H9 (cell line): Measurements from ENCODE around the gene OR5A2. TPM values are rescaled to one million over a fixed set of nuclear protein-coding genes. Genes with fewer than 3 reads are reported as not detected.

Experiments
- DNase-seq: peaks from one replicate; pipeline ENCODE4 v3.0.0-alpha.2; 2017
- H2AFZ ChIP-seq: one replicate; pipeline ENCODE4 v1.6.1; 2013; ENCODE audit warnings: mild to moderate bottlenecking, low read length, control low read depth, moderate library complexity
- H2AK5ac ChIP-seq: 2 replicates; pipeline ENCODE4 v1.6.1; 2013; ENCODE audit warnings: low read length, control low read depth, mixed read lengths; ENCODE audit not compliant: insufficient read length
- H2BK120ac ChIP-seq: one replicate; pipeline ENCODE4 v1.6.1; 2013; ENCODE audit warnings: low read depth, mild to moderate bottlenecking, low read length, control low read depth, inconsistent platforms; ENCODE audit not compliant: poor library complexity, severe bottlenecking
- H2BK12ac ChIP-seq: 2 replicates; pipeline ENCODE4 v1.6.1; 2013; ENCODE audit warnings: low read length, control low read depth, mixed read lengths, low read depth; ENCODE audit not compliant: insufficient read length
- H2BK15ac ChIP-seq: 2 replicates; pipeline ENCODE4 v1.6.1; 2013; ENCODE audit warnings: low read depth, low read length, control low read depth
- H2BK20ac ChIP-seq: one replicate; pipeline ENCODE4 v1.6.1; 2013; ENCODE audit warnings: low read depth, mild to moderate bottlenecking, low read length, control low read depth, inconsistent platforms; ENCODE audit not compliant: poor library complexity, severe bottlenecking
- H2BK5ac ChIP-seq: 2 replicates; pipeline ENCODE4 v1.6.1; 2013; ENCODE audit warnings: low read length, control low read depth, mixed read lengths; ENCODE audit not compliant: insufficient read length
- H3K14ac ChIP-seq: 2 replicates; pipeline ENCODE4 v1.6.1; 2013; ENCODE audit warnings: low read length, control low read depth; ENCODE audit not compliant: insufficient read depth
- H3K18ac ChIP-seq: 2 replicates; pipeline ENCODE4 v1.6.1; 2013; ENCODE audit warnings: low read depth, mild to moderate bottlenecking, mixed read lengths, low read length, control low read depth; ENCODE audit not compliant: insufficient read length
- H3K23ac ChIP-seq: 2 replicates; pipeline ENCODE4 v1.6.1; 2013; ENCODE audit warnings: low read length, control low read depth, mixed read lengths, low read depth; ENCODE audit not compliant: insufficient read length
- H3K23me2 ChIP-seq: 2 replicates; pipeline ENCODE4 v1.6.1; 2013; ENCODE audit warnings: low read depth, mild to moderate bottlenecking, mixed read lengths, low read length, control low read depth; ENCODE audit not compliant: insufficient read length, poor library complexity, severe bottlenecking
- H3K27ac ChIP-seq: 2 replicates; pipeline ENCODE4 v1.5.1; 2013; ENCODE audit warnings: low read length, control low read depth, mixed read lengths, low read depth; ENCODE audit not compliant: insufficient read length
- H3K27me3 ChIP-seq: 2 replicates; pipeline ENCODE4 v1.6.1; 2013; ENCODE audit warnings: low read length, control low read depth, inconsistent platforms; ENCODE audit not compliant: insufficient read depth
- H3K4ac ChIP-seq: 2 replicates; pipeline ENCODE4 v1.6.1; 2013; ENCODE audit warnings: low read depth, mild to moderate bottlenecking, control low read depth, inconsistent platforms, low read length, moderate library complexity
- H3K4me1 ChIP-seq: 2 replicates; pipeline ENCODE4 v1.6.1; 2013; ENCODE audit warnings: low read length, control low read depth, inconsistent platforms; ENCODE audit not compliant: insufficient read depth
- H3K4me2 ChIP-seq: 2 replicates; pipeline ENCODE4 v1.6.1; 2013; ENCODE audit warnings: low read length, control low read depth, mixed read lengths; ENCODE audit not compliant: insufficient read length, insufficient read depth
- H3K56ac ChIP-seq: 2 replicates; pipeline ENCODE4 v1.6.1; 2013; ENCODE audit warnings: low read depth, mild to moderate bottlenecking, mixed read lengths, low read length, control low read depth; ENCODE audit not compliant: insufficient read length
- H3K79me1 ChIP-seq: 2 replicates; pipeline ENCODE4 v1.6.1; 2013; ENCODE audit warnings: low read depth, mild to moderate bottlenecking, moderate library complexity, low read length, control low read depth, inconsistent platforms; ENCODE audit not compliant: insufficient read depth, poor library complexity, severe bottlenecking
- H3K79me2 ChIP-seq: 2 replicates; pipeline ENCODE4 v1.6.1; 2013; ENCODE audit warnings: low read length, control low read depth, inconsistent platforms; ENCODE audit not compliant: insufficient read depth
- H3K9ac ChIP-seq: 2 replicates; pipeline ENCODE4 v1.6.1; 2013; ENCODE audit warnings: low read length, control low read depth, mixed read lengths; ENCODE audit not compliant: insufficient read length; ENCODE audit errors: extremely low read depth
- H3K9me3 ChIP-seq: one replicate; pipeline ENCODE4 v1.6.1; 2013; ENCODE audit warnings: low read depth, low read length, inconsistent platforms; ENCODE audit not compliant: control insufficient read depth
- H3T11ph ChIP-seq: one replicate; pipeline ENCODE4 v1.6.1; 2013; ENCODE audit warnings: mild to moderate bottlenecking, low read length, control low read depth, inconsistent platforms
- H4K20me1 ChIP-seq: one replicate; pipeline ENCODE4 v1.6.1; 2013; ENCODE audit not compliant: control insufficient read depth, insufficient read length, insufficient read depth
- H4K5ac ChIP-seq: 2 replicates; pipeline ENCODE4 v1.6.1; 2013; ENCODE audit warnings: low read depth, mild to moderate bottlenecking, mixed read lengths, low read length, control low read depth; ENCODE audit not compliant: insufficient read length
- H4K8ac ChIP-seq: replicated peaks from 2 replicates; pipeline ENCODE4 v1.6.1; 2013; ENCODE audit warnings: low read length, control low read depth, mixed read lengths, low read depth; ENCODE audit not compliant: insufficient read length
- H4K91ac ChIP-seq: 2 replicates; pipeline ENCODE4 v1.6.1; 2013; ENCODE audit warnings: low read depth, mild to moderate bottlenecking, moderate library complexity, mixed read lengths, low read length, control low read depth; ENCODE audit not compliant: insufficient read length
- H3K27ac Mint-ChIP-seq, 3 experiments: 2 replicates in 2 of 3; 3 replicates in 1 of 3; pipeline ENCODE4 v1.8.0; 2020 to 2021; ENCODE audit warnings: mixed read lengths in 3 of 3, mild to moderate bottlenecking in 1 of 3, moderate library complexity in 1 of 3
- H3K27me3 Mint-ChIP-seq: 2 replicates; pipeline ENCODE4 v1.8.0; 2021; ENCODE audit warnings: low read depth, mild to moderate bottlenecking, moderate library complexity, mixed read lengths
- H3K36me3 Mint-ChIP-seq, 3 experiments: 2 replicates in 2 of 3; 3 replicates in 1 of 3; pipeline ENCODE4 v1.8.0; 2020 to 2021; ENCODE audit warnings: low read depth in 3 of 3, mixed read lengths in 3 of 3; ENCODE audit not compliant: insufficient read depth in 1 of 3
- H3K4me1 Mint-ChIP-seq, 2 experiments: 2 replicates each; pipeline ENCODE4 v1.8.0; 2020; ENCODE audit warnings: mixed read lengths in 2 of 2
- H3K4me3 Mint-ChIP-seq, 2 experiments: 2 replicates in 1 of 2; 3 replicates in 1 of 2; pipeline ENCODE4 v1.8.0; 2020 to 2021; ENCODE audit warnings: mild to moderate bottlenecking in 2 of 2, mixed read lengths in 2 of 2, moderate library complexity in 1 of 2
- H3K9me3 Mint-ChIP-seq, 2 experiments: 2 replicates in 1 of 2; 3 replicates in 1 of 2; pipeline ENCODE4 v1.8.0; 2020; ENCODE audit warnings: mild to moderate bottlenecking in 2 of 2, mixed read lengths in 2 of 2, moderate library complexity in 1 of 2
- CTCF ChIP-seq: fragments of 200-600 bp; sonication (generic); conservative IDR thresholded peaks from 3 replicates; pipeline ENCODE4 v1.8.0; 2021; ENCODE audit warnings: antibody characterized with exemption, mild to moderate bottlenecking
- total RNA-seq: library from RNA; stranded (reverse); gene quantifications from 2 replicates; pipeline ENCODE4 v1.2.1, GENCODE V29; 2021

The OR5A2 gene
- total RNA-seq, 1 experiment from 2014 or later, result not detected

- no peak overlapping the region for H4K5ac ChIP-seq
- H3K27me3 ChIP-seq, result no peaks in the 10 kb centered on the region
- H4K91ac ChIP-seq, result no peak overlapping the region
- no peak overlapping the region for H3K4ac ChIP-seq
- H3K23me2 ChIP-seq, result no peaks in the 10 kb centered on the region
- Mint-ChIP-seq H3K9me3 (peaks cover 69% of the 10 kb centered on the region in 2 experiments), H3K4me3 (no peak overlapping the region), H3K36me3 (peaks cover 4 to 6% (median 5%) of the 10 kb centered on the region in 3 experiments; a peak in 5 of 7 replicates), H3K27ac (no peak overlapping the region), H3K4me1 (no peaks in the 10 kb centered on the region), H3K27me3 (no peaks in the 10 kb centered on the region; the same call in 1 of the 2 replicates)
- H2AFZ ChIP-seq, result no peak overlapping the region
- no peak overlapping the region for H3K18ac ChIP-seq
- H3K14ac ChIP-seq, result no peak overlapping the region
- H2BK120ac ChIP-seq, result no peak overlapping the region
- no peak overlapping the region for H2BK12ac ChIP-seq
- no peak overlapping the region for H3K4me2 ChIP-seq
- peaks cover 30% of the 10 kb centered on the region for H3K9me3 ChIP-seq
- TF ChIP-seq CTCF, result no peak
- H4K8ac ChIP-seq, result no peak overlapping the region
- H2BK20ac ChIP-seq, result no peak overlapping the region
- H3T11ph ChIP-seq, result no peak overlapping the region
- no peaks in the 10 kb centered on the region for H3K79me2 ChIP-seq
- no peaks in the 10 kb centered on the region for H4K20me1 ChIP-seq
- H3K23ac ChIP-seq, result no peak overlapping the region
- no peaks in the 10 kb centered on the region for H3K79me1 ChIP-seq
- no peak overlapping the region for H3K27ac ChIP-seq
- no peak overlapping the region for H2BK15ac ChIP-seq
- no peak overlapping the region for H2BK5ac ChIP-seq
- H3K9ac ChIP-seq, result no peak overlapping the region
- no peak overlapping the region for H2AK5ac ChIP-seq
- H3K4me1 ChIP-seq, result no peaks in the 10 kb centered on the region
- no peak overlapping the region for H3K56ac ChIP-seq
- no peak for DNase-seq
Observed at GRCh38 chr11:59403546-59403945, 22.7 kb downstream of the OR5A2 start.
